Stimulated activated CD4-positive, alpha-beta T cell treated with anti-CD3 and anti-CD28 coated beads, Interleukin-4, amount 100 ng/mL, for 24 hours (primary cell): ENCODE measurements around the gene SCNM1.
A peak's percentile ranks its signal among the peaks of the same experiment; 100 is the strongest.

Experiments used
- DNase-seq: peaks from one replicate; pipeline ENCODE4 v3.0.0-alpha.2; 2020

The SCNM1 gene

GRCh38 chr1:151165738-151166504 lies at the start of gene SCNM1, which contains the start of gene LYSMD1:
TSS of gene SCNM1 (plus strand) at chr1:151166144. CDS start at chr1:151166153, 9 bp downstream.
TSS of gene LYSMD1 (minus strand) at chr1:151165902. CDS start at chr1:151165258, 644 bp downstream.
- peak; percentile 97 for DNase-seq

GRCh38 chr1:151124763-151125403 lies 41.1 kb upstream of the SCNM1 start:
- no peak for DNase-seq

GRCh38 chr1:151128800-151129199 lies 37.1 kb upstream of the SCNM1 start:
- DNase-seq, result no peak

GRCh38 chr1:151130987-151131586 lies 34.9 kb upstream of the SCNM1 start:
- peak; percentile 88 for DNase-seq

GRCh38 chr1:151131701-151132334 lies 34.1 kb upstream of the SCNM1 start:
- no peak for DNase-seq

GRCh38 chr1:151132335-151133017 lies 33.5 kb upstream of the SCNM1 start:
- no peak for DNase-seq

GRCh38 chr1:151133018-151133806 lies 32.7 kb upstream of the SCNM1 start:
- no peak for DNase-seq

- DNase-seq, result no peak
These were observed 31.5 kb upstream of the SCNM1 start for GRCh38 chr1:151134396-151134795.

GRCh38 chr1:151134991-151135390 lies 31.0 kb upstream of the SCNM1 start:
- DNase-seq, result no peak

- DNase-seq, result no peak
These were observed 30.2 kb upstream of the SCNM1 start for GRCh38 chr1:151135433-151136385.

GRCh38 chr1:151137789-151138188 lies 28.2 kb upstream of the SCNM1 start:
- no peak for DNase-seq

- DNase-seq, result no peak
These were observed 23.4 kb upstream of the SCNM1 start for GRCh38 chr1:151142411-151143056.

GRCh38 chr1:151143057-151143435 lies 22.9 kb upstream of the SCNM1 start:
- DNase-seq, result no peak

GRCh38 chr1:151143986-151144385 lies 22.0 kb upstream of the SCNM1 start:
- no peak for DNase-seq

GRCh38 chr1:151144474-151145303 lies 21.3 kb upstream of the SCNM1 start:
- DNase-seq, result no peak

GRCh38 chr1:151145304-151146071 lies 20.5 kb upstream of the SCNM1 start:
- DNase-seq, result peak; percentile 25

- no peak for DNase-seq
These were observed 19.9 kb upstream of the SCNM1 start for GRCh38 chr1:151146072-151146411.

GRCh38 chr1:151146412-151147131 lies 19.4 kb upstream of the SCNM1 start, which contains the start of gene SEMA6C:
TSS of gene SEMA6C (minus strand) at chr1:151146631. CDS start at chr1:151142621, 4,010 bp downstream.
- DNase-seq, result peak; percentile 89
